ENCODE measurements around the gene CACNA1G. TPM values are rescaled to one million over a fixed set of nuclear protein-coding genes. Genes with fewer than 3 reads are reported as not detected.
A peak's percentile ranks its signal among the peaks of the same experiment; 100 is the strongest.

Gene CACNA1G
- total and polyA plus RNA-seq, 2 donors from 2014 or later, result 0.06 TPM; not detected in 1

DNA sequence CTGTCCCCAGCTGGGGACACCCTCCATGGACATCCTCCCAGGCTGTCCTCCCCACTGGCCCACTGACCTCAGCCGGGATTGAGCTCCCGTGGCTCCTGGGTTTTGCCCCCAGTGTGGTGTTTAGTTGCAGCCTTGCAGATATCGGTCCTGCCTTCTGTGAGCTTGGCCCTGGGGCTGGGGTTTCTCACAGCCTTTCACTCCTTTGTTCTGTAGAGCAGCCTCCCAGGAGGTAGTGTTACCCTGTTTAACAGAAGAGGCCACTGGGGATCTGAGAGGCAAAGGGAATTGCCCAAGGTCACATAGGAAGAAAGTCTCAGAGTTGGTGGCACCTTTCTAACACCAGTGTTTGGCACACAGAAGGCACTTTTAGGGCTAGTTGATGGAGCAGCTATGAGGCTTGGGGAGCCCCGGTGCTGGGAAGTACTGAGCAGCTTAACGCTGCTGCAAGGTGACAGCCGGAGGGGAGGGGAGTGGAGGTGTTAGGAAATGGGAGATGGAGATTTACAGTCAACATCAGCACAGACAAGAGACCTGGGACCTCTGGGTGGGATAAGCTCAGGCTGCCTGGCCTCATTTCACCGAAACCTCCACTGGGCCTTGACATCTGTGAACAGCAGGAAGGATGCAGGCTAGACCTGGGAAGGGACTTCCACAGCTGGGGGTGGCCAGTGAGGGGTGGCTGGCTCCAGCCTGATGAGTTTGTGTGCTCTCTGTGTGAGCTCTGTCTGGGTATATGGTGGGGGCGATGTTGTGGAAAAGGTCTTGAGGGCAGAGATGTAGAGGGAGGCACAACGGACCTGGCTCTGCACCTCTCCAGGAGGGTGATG, 26.1 kb downstream of the CACNA1G start:
- H3K27ac ChIP-seq (ENCODE audit: low read depth in 2 of 2, low read length in 2 of 2), result no peak overlapping the region
- TF ChIP-seq, protein P1, sequence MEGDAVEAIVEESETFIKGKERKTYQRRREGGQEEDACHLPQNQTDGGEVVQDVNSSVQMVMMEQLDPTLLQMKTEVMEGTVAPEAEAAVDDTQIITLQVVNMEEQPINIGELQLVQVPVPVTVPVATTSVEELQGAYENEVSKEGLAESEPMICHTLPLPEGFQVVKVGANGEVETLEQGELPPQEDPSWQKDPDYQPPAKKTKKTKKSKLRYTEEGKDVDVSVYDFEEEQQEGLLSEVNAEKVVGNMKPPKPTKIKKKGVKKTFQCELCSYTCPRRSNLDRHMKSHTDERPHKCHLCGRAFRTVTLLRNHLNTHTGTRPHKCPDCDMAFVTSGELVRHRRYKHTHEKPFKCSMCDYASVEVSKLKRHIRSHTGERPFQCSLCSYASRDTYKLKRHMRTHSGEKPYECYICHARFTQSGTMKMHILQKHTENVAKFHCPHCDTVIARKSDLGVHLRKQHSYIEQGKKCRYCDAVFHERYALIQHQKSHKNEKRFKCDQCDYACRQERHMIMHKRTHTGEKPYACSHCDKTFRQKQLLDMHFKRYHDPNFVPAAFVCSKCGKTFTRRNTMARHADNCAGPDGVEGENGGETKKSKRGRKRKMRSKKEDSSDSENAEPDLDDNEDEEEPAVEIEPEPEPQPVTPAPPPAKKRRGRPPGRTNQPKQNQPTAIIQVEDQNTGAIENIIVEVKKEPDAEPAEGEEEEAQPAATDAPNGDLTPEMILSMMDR (IDR thresholded peaks at IDR 0.05; ENCODE audit: borderline replicate concordance, extremely low read depth, insufficient read depth), result no peak
- H3K27me3 ChIP-seq (ENCODE audit: control insufficient read depth, insufficient read depth, low read length), result no peaks in the 10 kb centered on the region
- intact Hi-C loops (cut with DNase I), result no loop called here
- H3K9ac ChIP-seq (ENCODE audit: low read length in 3 of 3), result no peak overlapping the region
- DNase-seq, result no peak
- H3K4me1 ChIP-seq (ENCODE audit: control insufficient read depth in 2 of 3, insufficient read depth in 2 of 3, low read depth in 1 of 3, low read length in 3 of 3), result peaks cover 7 to 26% (median 20%) of the 10 kb centered on the region in 3 donors
- no peak for FAIRE-seq
- H3K9me3 ChIP-seq (ENCODE audit: control insufficient read depth in 2 of 3, insufficient read depth in 1 of 3, low read length in 3 of 3), result no peaks in the 10 kb centered on the region
- H3K36me3 ChIP-seq (ENCODE audit: control insufficient read depth in 2 of 3, insufficient read depth in 3 of 3, low read length in 3 of 3), result no peaks in the 10 kb centered on the region
- no peak overlapping the region for H3K4me3 ChIP-seq (ENCODE audit: low read length in 3 of 3)

DNA sequence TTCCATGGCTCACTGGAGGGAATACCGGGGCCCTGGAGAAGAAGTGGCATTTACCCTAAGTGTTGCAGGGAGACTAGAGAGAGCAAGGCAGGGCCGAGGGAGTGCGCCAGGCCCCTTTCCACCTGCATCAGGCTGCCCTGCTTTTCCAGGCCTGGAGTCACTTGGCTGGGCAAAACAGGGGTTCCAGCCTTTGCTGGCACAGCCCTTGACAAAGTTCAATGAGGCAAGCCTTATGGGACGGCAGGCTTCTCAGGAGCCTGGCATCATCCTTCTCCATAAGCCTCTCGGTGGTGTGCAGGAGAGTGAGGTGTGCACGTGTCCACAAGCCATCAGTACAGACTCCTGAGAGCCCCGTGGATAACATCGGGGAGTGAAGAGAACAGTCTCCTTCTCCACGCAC, 27.1 kb downstream of the CACNA1G start:
- no peak overlapping the region for H3K4me3 ChIP-seq (ENCODE audit: low read length in 3 of 3)
- TF ChIP-seq, protein P1 (IDR thresholded peaks at IDR 0.05; ENCODE audit: borderline replicate concordance, extremely low read depth, insufficient read depth), result no peak
- no peaks in the 10 kb centered on the region for H3K9me3 ChIP-seq (ENCODE audit: control insufficient read depth in 2 of 3, insufficient read depth in 1 of 3, low read length in 3 of 3)
- peaks cover 7 to 26% (median 22%) of the 10 kb centered on the region in 3 donors for H3K4me1 ChIP-seq (ENCODE audit: control insufficient read depth in 2 of 3, insufficient read depth in 2 of 3, low read depth in 1 of 3, low read length in 3 of 3)
- no peak for DNase-seq
- FAIRE-seq, result no peak
- H3K36me3 ChIP-seq (ENCODE audit: control insufficient read depth in 2 of 3, insufficient read depth in 3 of 3, low read length in 3 of 3), result no peaks in the 10 kb centered on the region
- intact Hi-C loops (cut with DNase I), result no loop called here
- H3K27ac ChIP-seq (ENCODE audit: low read depth in 2 of 2, low read length in 2 of 2), result no peak overlapping the region
- no peaks in the 10 kb centered on the region for H3K27me3 ChIP-seq (ENCODE audit: control insufficient read depth, insufficient read depth, low read length)
- no peak overlapping the region for H3K9ac ChIP-seq (ENCODE audit: low read length in 3 of 3)

DNA sequence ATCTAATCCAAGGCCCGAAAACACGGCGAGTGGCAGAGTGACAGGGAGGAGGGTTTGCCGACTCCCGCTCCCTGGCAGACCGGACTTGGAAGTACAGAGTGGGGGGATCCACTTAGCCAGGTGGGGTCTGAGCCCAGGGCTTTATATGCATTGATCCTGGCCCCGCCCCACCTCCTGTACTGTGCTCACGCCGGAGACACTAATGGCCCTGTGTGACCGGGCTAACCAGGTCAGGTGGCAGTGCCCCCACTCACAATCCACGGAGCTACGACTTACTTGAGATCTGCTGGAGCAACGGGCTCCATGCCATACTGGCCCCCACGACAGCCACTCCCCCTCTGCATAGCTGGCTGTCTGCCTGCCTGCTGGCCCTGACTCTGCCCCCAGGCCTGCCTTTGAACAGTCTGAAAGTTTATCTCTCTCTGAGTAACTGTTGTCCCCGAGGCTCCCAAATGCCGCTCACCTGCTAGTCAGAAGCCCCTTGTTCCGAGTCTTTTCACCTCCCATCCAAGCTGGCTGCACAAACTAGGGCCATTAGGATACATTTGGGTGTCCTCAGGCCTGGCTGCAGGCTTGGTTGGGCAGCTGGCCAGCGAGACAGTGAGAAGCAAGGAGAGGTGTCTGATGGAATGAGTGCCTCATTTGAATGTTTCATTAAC, 28.0 kb downstream of the CACNA1G start:
- Histone ChIP-seq H3K4me3 (ENCODE audit: low read length in 3 of 3) (no peak overlapping the region), H3K27me3 (ENCODE audit: control insufficient read depth, insufficient read depth, low read length) (no peaks in the 10 kb centered on the region), H3K4me1 (ENCODE audit: control insufficient read depth in 2 of 3, insufficient read depth in 2 of 3, low read depth in 1 of 3, low read length in 3 of 3) (peaks cover 7 to 26% (median 22%) of the 10 kb centered on the region in 3 donors), H3K27ac (ENCODE audit: low read depth in 2 of 2, low read length in 2 of 2) (peak overlapping the region; percentile 35 to 54), H3K9ac (ENCODE audit: low read length in 3 of 3) (peak overlapping the region in 1 of 3 donors; percentile 21), H3K36me3 (ENCODE audit: control insufficient read depth in 2 of 3, insufficient read depth in 3 of 3, low read length in 3 of 3) (no peaks in the 10 kb centered on the region), H3K9me3 (ENCODE audit: control insufficient read depth in 2 of 3, insufficient read depth in 1 of 3, low read length in 3 of 3) (no peaks in the 10 kb centered on the region)
- intact Hi-C loops (cut with DNase I), result no loop called here
- TF ChIP-seq, protein P1 (IDR thresholded peaks at IDR 0.05; ENCODE audit: borderline replicate concordance, extremely low read depth, insufficient read depth), result no peak
- DNase-seq (peak in 3 of 5 donors; percentile 52 to 72 (median 59)), FAIRE-seq (no peak)

Measured in kidney (tissue), 14 donors.